Jurkat, Clone E6-1 (cell line): ENCODE data around the gene MRTFA.

Experiments
- DNase-seq: peaks from one replicate; pipeline ENCODE4 v3.0.0-alpha.2; 2011; ENCODE audit warnings: low read depth, low spot score
- H3K4me3 ChIP-seq: 2 replicates; pipeline ENCODE4 v1.5.1; 2011; ENCODE audit warnings: mild to moderate bottlenecking, low read length, control low read depth, moderate library complexity

MRTFA gene

GRCh38 chr22:40484906-40485669 lies 151.4 kb downstream of the MRTFA start:
- DNase-seq = no peak
- no peak overlapping the region for H3K4me3 ChIP-seq

- no peak for DNase-seq
- H3K4me3 ChIP-seq = no peak overlapping the region
These were observed 153.6 kb downstream of the MRTFA start for GRCh38 chr22:40482886-40483285.

- no peak overlapping the region for H3K4me3 ChIP-seq
- no peak for DNase-seq
These were observed 154.1 kb downstream of the MRTFA start for GRCh38 chr22:40482391-40482790.

- H3K4me3 ChIP-seq = no peak overlapping the region
- DNase-seq = no peak
These were observed 155.5 kb downstream of the MRTFA start for GRCh38 chr22:40480996-40481395.

- H3K4me3 ChIP-seq = no peak overlapping the region
- no peak for DNase-seq
These were observed 156.5 kb downstream of the MRTFA start for GRCh38 chr22:40479887-40480538.

- no peak for DNase-seq
- H3K4me3 ChIP-seq = no peak overlapping the region
These were observed 157.3 kb downstream of the MRTFA start for GRCh38 chr22:40479126-40479800.

GRCh38 chr22:40478338-40479125 lies 158.0 kb downstream of the MRTFA start:
- no peak overlapping the region for H3K4me3 ChIP-seq
- no peak for DNase-seq

- no peak for DNase-seq
These were observed 158.7 kb downstream of the MRTFA start for GRCh38 chr22:40477683-40478337.

GRCh38 chr22:40476341-40476740 lies 160.2 kb downstream of the MRTFA start:
- DNase-seq = no peak
- H3K4me3 ChIP-seq = no peak overlapping the region

More at GRCh38 chr22:40477683-40478337, 158.7 kb downstream of the MRTFA start:
- H3K4me3 ChIP-seq = no peak overlapping the region

GRCh38 chr22:40473703-40474102 lies 162.8 kb downstream of the MRTFA start:
- DNase-seq = no peak
- H3K4me3 ChIP-seq = no peak overlapping the region

- no peak overlapping the region for H3K4me3 ChIP-seq
- no peak for DNase-seq
These were observed 163.9 kb downstream of the MRTFA start for GRCh38 chr22:40472579-40472978.

- no peak overlapping the region for H3K4me3 ChIP-seq
- no peak for DNase-seq
These were observed 164.5 kb downstream of the MRTFA start for GRCh38 chr22:40472051-40472450.

GRCh38 chr22:40469181-40469580 lies 167.3 kb downstream of the MRTFA start:
- no peak for DNase-seq
- no peak overlapping the region for H3K4me3 ChIP-seq

GRCh38 chr22:40468616-40469015 lies 167.9 kb downstream of the MRTFA start:
- DNase-seq = no peak

GRCh38 chr22:40466976-40467375 lies 169.5 kb downstream of the MRTFA start:
- H3K4me3 ChIP-seq = no peak overlapping the region
- DNase-seq = no peak

More at GRCh38 chr22:40468616-40469015, 167.9 kb downstream of the MRTFA start:
- no peak overlapping the region for H3K4me3 ChIP-seq

- DNase-seq = peak; percentile 32
- H3K4me3 ChIP-seq = peak overlapping the region; percentile 69
These were observed 172.8 kb downstream of the MRTFA start for GRCh38 chr22:40463683-40464082.

- H3K4me3 ChIP-seq = peak overlapping the region; percentile 69
- peak; percentile 75 for DNase-seq
These were observed 173.4 kb downstream of the MRTFA start for GRCh38 chr22:40463017-40463631.

- DNase-seq = no peak
- H3K4me3 ChIP-seq = peak overlapping the region; percentile 69
These were observed 174.1 kb downstream of the MRTFA start for GRCh38 chr22:40462195-40462984.
